IPS-18a (cell line): Measurements from ENCODE around the gene CADPS2.

ENCODE experiments used
- H3K27ac ChIP-seq: one replicate; pipeline ENCODE4 v1.5.1; 2013; ENCODE audit warnings: low read length
- H3K27me3 ChIP-seq: one replicate; pipeline ENCODE4 v1.6.1; 2013; ENCODE audit warnings: mild to moderate bottlenecking, low read length; ENCODE audit not compliant: control insufficient read depth, insufficient read depth
- H3K36me3 ChIP-seq: one replicate; pipeline ENCODE4 v1.6.1; 2013; ENCODE audit warnings: low read depth, low read length; ENCODE audit not compliant: control insufficient read depth
- H3K4me1 ChIP-seq: one replicate; pipeline ENCODE4 v1.6.1; 2013; ENCODE audit warnings: low read depth, low read length; ENCODE audit not compliant: control insufficient read depth
- H3K4me3 ChIP-seq: one replicate; pipeline ENCODE4 v1.5.1; 2013; ENCODE audit warnings: low read length
- H3K9ac ChIP-seq: one replicate; pipeline ENCODE4 v1.6.1; 2013; ENCODE audit warnings: mild to moderate bottlenecking, low read length, moderate library complexity
- H3K9me3 ChIP-seq: one replicate; pipeline ENCODE4 v1.6.1; 2013; ENCODE audit warnings: low read depth, low read length; ENCODE audit not compliant: control insufficient read depth

CADPS2 gene

GRCh38 chr7:122517576-122517975 lies 368.7 kb downstream of the CADPS2 start:
- Histone ChIP-seq H3K36me3 (no peaks in the 10 kb centered on the region), H3K4me1 (peaks cover 40% of the 10 kb centered on the region), H3K9me3 (no peaks in the 10 kb centered on the region)

GRCh38 chr7:122515404-122515803 lies 370.9 kb downstream of the CADPS2 start:
- Histone ChIP-seq H3K4me1 (peaks cover 31% of the 10 kb centered on the region), H3K9me3 (no peaks in the 10 kb centered on the region), H3K4me3 (no peak overlapping the region), H3K36me3 (no peaks in the 10 kb centered on the region), H3K9ac (no peak overlapping the region), H3K27me3 (no peaks in the 10 kb centered on the region), H3K27ac (no peak overlapping the region)

More at GRCh38 chr7:122517576-122517975, 368.7 kb downstream of the CADPS2 start:
- Histone ChIP-seq H3K27me3 (no peaks in the 10 kb centered on the region), H3K9ac (no peak overlapping the region), H3K27ac (peak overlapping the region; percentile 35), H3K4me3 (no peak overlapping the region)

- no peaks in the 10 kb centered on the region for H3K27me3 ChIP-seq
- H3K9ac ChIP-seq: no peak overlapping the region
- H3K4me1 ChIP-seq: peaks cover 4% of the 10 kb centered on the region
- no peak overlapping the region for H3K4me3 ChIP-seq
- H3K9me3 ChIP-seq: no peaks in the 10 kb centered on the region
- H3K36me3 ChIP-seq: no peaks in the 10 kb centered on the region
- no peak overlapping the region for H3K27ac ChIP-seq
Measured at GRCh38 chr7:122511268-122511667, 375.0 kb downstream of the CADPS2 start.

GRCh38 chr7:122507591-122507990 lies 378.7 kb downstream of the CADPS2 start:
- H3K36me3 ChIP-seq: no peaks in the 10 kb centered on the region
- H3K27ac ChIP-seq: no peak overlapping the region
- H3K27me3 ChIP-seq: no peaks in the 10 kb centered on the region
- H3K9me3 ChIP-seq: no peaks in the 10 kb centered on the region
- H3K9ac ChIP-seq: no peak overlapping the region
- H3K4me3 ChIP-seq: no peak overlapping the region
- peaks cover 4% of the 10 kb centered on the region for H3K4me1 ChIP-seq

GRCh38 chr7:122492007-122492406 lies 394.3 kb downstream of the CADPS2 start:
- Histone ChIP-seq H3K27me3 (no peaks in the 10 kb centered on the region), H3K27ac (no peak overlapping the region)

GRCh38 chr7:122488241-122488640 lies 398.0 kb downstream of the CADPS2 start:
- H3K9ac ChIP-seq: no peak overlapping the region

More at GRCh38 chr7:122492007-122492406, 394.3 kb downstream of the CADPS2 start:
- H3K36me3 ChIP-seq: no peaks in the 10 kb centered on the region
- no peaks in the 10 kb centered on the region for H3K4me1 ChIP-seq
- no peak overlapping the region for H3K4me3 ChIP-seq
- no peak overlapping the region for H3K9ac ChIP-seq
- no peaks in the 10 kb centered on the region for H3K9me3 ChIP-seq

GRCh38 chr7:122487131-122487530 lies 399.1 kb downstream of the CADPS2 start:
- Histone ChIP-seq H3K36me3 (no peaks in the 10 kb centered on the region), H3K27me3 (no peaks in the 10 kb centered on the region), H3K9ac (no peak overlapping the region), H3K4me3 (no peak overlapping the region), H3K9me3 (no peaks in the 10 kb centered on the region), H3K4me1 (no peaks in the 10 kb centered on the region), H3K27ac (no peak overlapping the region)

More at GRCh38 chr7:122488241-122488640, 398.0 kb downstream of the CADPS2 start:
- no peaks in the 10 kb centered on the region for H3K4me1 ChIP-seq
- no peak overlapping the region for H3K27ac ChIP-seq
- H3K27me3 ChIP-seq: no peaks in the 10 kb centered on the region
- H3K36me3 ChIP-seq: no peaks in the 10 kb centered on the region
- H3K4me3 ChIP-seq: no peak overlapping the region
- H3K9me3 ChIP-seq: no peaks in the 10 kb centered on the region

GRCh38 chr7:122485856-122486255 lies 400.4 kb downstream of the CADPS2 start:
- Histone ChIP-seq H3K9ac (no peak overlapping the region), H3K4me3 (no peak overlapping the region), H3K27me3 (no peaks in the 10 kb centered on the region), H3K4me1 (no peaks in the 10 kb centered on the region), H3K9me3 (no peaks in the 10 kb centered on the region), H3K36me3 (no peaks in the 10 kb centered on the region), H3K27ac (no peak overlapping the region)

GRCh38 chr7:122482212-122482611 lies 404.0 kb downstream of the CADPS2 start:
- H3K36me3 ChIP-seq: no peaks in the 10 kb centered on the region
- no peaks in the 10 kb centered on the region for H3K27me3 ChIP-seq
- no peaks in the 10 kb centered on the region for H3K4me1 ChIP-seq
- no peak overlapping the region for H3K27ac ChIP-seq
- no peak overlapping the region for H3K9ac ChIP-seq
- no peaks in the 10 kb centered on the region for H3K9me3 ChIP-seq
- H3K4me3 ChIP-seq: no peak overlapping the region

- H3K36me3 ChIP-seq: no peaks in the 10 kb centered on the region
- peaks cover 49% of the 10 kb centered on the region for H3K4me1 ChIP-seq
- H3K27me3 ChIP-seq: no peaks in the 10 kb centered on the region
- H3K9ac ChIP-seq: no peak overlapping the region
- no peaks in the 10 kb centered on the region for H3K9me3 ChIP-seq
- H3K27ac ChIP-seq: no peak overlapping the region
- no peak overlapping the region for H3K4me3 ChIP-seq
Measured at GRCh38 chr7:122470859-122471258, 415.4 kb downstream of the CADPS2 start.

- no peaks in the 10 kb centered on the region for H3K9me3 ChIP-seq
- no peak overlapping the region for H3K9ac ChIP-seq
- H3K27ac ChIP-seq: no peak overlapping the region
- peaks cover 40% of the 10 kb centered on the region for H3K4me1 ChIP-seq
- H3K27me3 ChIP-seq: no peaks in the 10 kb centered on the region
- no peak overlapping the region for H3K4me3 ChIP-seq
- no peaks in the 10 kb centered on the region for H3K36me3 ChIP-seq
Measured at GRCh38 chr7:122468945-122469344, 417.3 kb downstream of the CADPS2 start.

- Histone ChIP-seq H3K4me1 (peaks cover 29% of the 10 kb centered on the region), H3K9me3 (no peaks in the 10 kb centered on the region), H3K9ac (no peak overlapping the region), H3K27me3 (no peaks in the 10 kb centered on the region), H3K36me3 (no peaks in the 10 kb centered on the region), H3K27ac (no peak overlapping the region), H3K4me3 (no peak overlapping the region)
Measured at GRCh38 chr7:122467661-122468449, 418.4 kb downstream of the CADPS2 start.
